Tibial nerve (tissue), 4 donors: ENCODE measurements around the gene UPK3A. TPM values are rescaled to one million over a fixed set of nuclear protein-coding genes. Genes with fewer than 3 reads are reported as not detected.

Experiments
- DNase-seq, 2 donors: peaks; one replicate each; pipeline ENCODE4 v3.0.0-alpha.2; 2019; ENCODE audit warnings: low spot score in 2 of 2
- H3K27ac ChIP-seq, 4 donors: fragments of 200-600 bp; sonication (generic) in 3 of 4; one replicate each; pipeline ENCODE4 v1.5.1; 2017 to 2019; ENCODE audit warnings: mild to moderate bottlenecking in 1 of 4
- H3K27me3 ChIP-seq, 2 donors: fragments of 200-600 bp; sonication (generic) in 1 of 2; one replicate each; pipeline versions ENCODE4 v1.5.1 to v1.6.0; 2017 to 2019
- H3K36me3 ChIP-seq, 3 donors: fragments of 200-600 bp; sonication (generic); one replicate each; pipeline ENCODE4 v1.5.1; 2018 to 2019
- H3K4me1 ChIP-seq, 4 donors: fragments of 200-600 bp; sonication (generic) in 3 of 4; one replicate each; pipeline ENCODE4 v1.5.1; 2017 to 2019
- H3K4me3 ChIP-seq, 4 donors: fragments of 200-600 bp; sonication (generic) in 3 of 4; one replicate each; pipeline ENCODE4 v1.5.1; 2017 to 2019; ENCODE audit warnings: mild to moderate bottlenecking in 1 of 4, moderate library complexity in 1 of 4
- H3K9me3 ChIP-seq, 4 donors: fragments of 200-600 bp; sonication (generic) in 3 of 4; one replicate each; pipeline ENCODE4 v1.5.1; 2017 to 2019
- CTCF ChIP-seq, 5 experiments: fragments of 200-600 bp in 3 of 5; fragments of 450-650 bp in 2 of 5; sonication (generic) in 3 of 5; IDR thresholded peaks; one replicate each; pipeline ENCODE4 v1.5.1; 2016 to 2019; ENCODE audit warnings: antibody characterized with exemption in 5 of 5, mild to moderate bottlenecking in 3 of 5, moderate library complexity in 2 of 5
- EP300 ChIP-seq, 2 donors: sonication (generic); formaldehyde crosslinking; IDR thresholded peaks; one replicate each; pipeline ENCODE4 v1.6.1; 2017; ENCODE audit warnings: antibody characterized with exemption in 2 of 2, mild to moderate bottlenecking in 1 of 2
- POLR2A ChIP-seq, 2 donors: fragments of 450-650 bp; IDR thresholded peaks; one replicate each; pipeline ENCODE4 v1.6.1; 2017; ENCODE audit warnings: antibody characterized with exemption in 2 of 2, mild to moderate bottlenecking in 2 of 2, moderate library complexity in 2 of 2
- WGBS, 2 donors: methylation state at CpG; one replicate each; pipeline ENCODE4 v1.1.5; 2018; 5-methylcytosine and 5-hydroxymethylcytosine counted together
- total RNA-seq, 4 donors: library from RNA; depleted of rRNA; stranded (reverse); fragments of >200 nt; gene quantifications; one replicate each; pipeline ENCODE4 v1.1.0, GENCODE V29; 2016

Gene UPK3A
- total RNA-seq, 4 donors from 2014 or later = not detected

- no peak for DNase-seq
- Histone ChIP-seq H3K4me1 (peaks cover 0 to 23% (median 5%) of the 10 kb centered on the region in 4 donors), H3K27ac (no peak overlapping the region), H3K4me3 (peak overlapping the region in 2 of 4 donors; percentile 26 to 38), H3K27me3 (peaks cover 0 to 33% of the 10 kb centered on the region in 2 donors), H3K36me3 (no peaks in the 10 kb centered on the region), H3K9me3 (no peaks in the 10 kb centered on the region)
- 41 to 44% methylated on average over 16 of the region's 16 CpGs for WGBS, 2 donors
- TF ChIP-seq POLR2A (IDR thresholded peaks at IDR 0.05) (no peak), EP300 (IDR thresholded peaks at IDR 0.05) (no peak), CTCF (IDR thresholded peaks at IDR 0.05) (no peak)
Observed at GRCh38 chr22:45285263-45286058, 712 bp downstream of the UPK3A start.

GRCh38 chr22:45286854-45287551 is 2.3 kb downstream of the UPK3A start:
- TF ChIP-seq EP300 (IDR thresholded peaks at IDR 0.05) (no peak), POLR2A (IDR thresholded peaks at IDR 0.05) (no peak), CTCF (IDR thresholded peaks at IDR 0.05) (no peak)
- no peak overlapping the region for H3K27ac ChIP-seq
- no peaks in the 10 kb centered on the region for H3K9me3 ChIP-seq
- H3K4me1 ChIP-seq = peaks cover 0 to 21% (median 3%) of the 10 kb centered on the region in 4 donors
- no peaks in the 10 kb centered on the region for H3K36me3 ChIP-seq
- WGBS, 2 donors = 80 to 83% methylated on average over 9 to 12 of the region's 12 CpGs
- H3K27me3 ChIP-seq = peaks cover 0 to 42% of the 10 kb centered on the region in 2 donors
- H3K4me3 ChIP-seq = no peak overlapping the region
- DNase-seq = no peak

- 31 to 39% methylated on average over 18 of the region's 18 CpGs for WGBS, 2 donors
- Histone ChIP-seq H3K4me3 (no peak overlapping the region), H3K27ac (no peak overlapping the region), H3K27me3 (peaks cover 0 to 24% of the 10 kb centered on the region in 2 donors), H3K4me1 (peaks cover 0 to 6% (median 0%) of the 10 kb centered on the region in 4 donors), H3K36me3 (no peaks in the 10 kb centered on the region), H3K9me3 (no peaks in the 10 kb centered on the region)
- TF ChIP-seq CTCF (IDR thresholded peaks at IDR 0.05) = no peak
- TF ChIP-seq POLR2A (IDR thresholded peaks at IDR 0.05) = no peak
- no peak for TF ChIP-seq EP300 (IDR thresholded peaks at IDR 0.05)
- no peak for DNase-seq
Observed at GRCh38 chr22:45290410-45290936, 5.7 kb downstream of the UPK3A start.

- no peaks in the 10 kb centered on the region for H3K9me3 ChIP-seq
- TF ChIP-seq EP300 (IDR thresholded peaks at IDR 0.05) = no peak
- no peak for TF ChIP-seq CTCF (IDR thresholded peaks at IDR 0.05)
- no peak for TF ChIP-seq POLR2A (IDR thresholded peaks at IDR 0.05)
- no peak overlapping the region for H3K27ac ChIP-seq
- peaks cover 0 to 24% of the 10 kb centered on the region in 2 donors for H3K27me3 ChIP-seq
- no peak overlapping the region for H3K4me3 ChIP-seq
- no peak for DNase-seq
- H3K4me1 ChIP-seq = peaks cover 0 to 4% (median 0%) of the 10 kb centered on the region in 4 donors
- 82 to 86% methylated on average over 8 of the region's 8 CpGs for WGBS, 2 donors
- no peaks in the 10 kb centered on the region for H3K36me3 ChIP-seq
Observed at GRCh38 chr22:45291061-45291930, 6.5 kb downstream of the UPK3A start.
